Measurements from ENCODE around the gene FAM111B. TPM values are rescaled to one million over a fixed set of nuclear protein-coding genes. Genes with fewer than 3 reads are reported as not detected.
A peak's percentile ranks its signal among the peaks of the same experiment; 100 is the strongest.

Gene FAM111B
- total RNA-seq, 2 donors from 2014 or later: 2.1 TPM; not detected in 1

GRCh38 chr11:59141673-59142460 lies 34.8 kb downstream of the FAM111B start:
- H3K4me1 ChIP-seq (ENCODE audit: control insufficient read depth in 1 of 2, low read depth in 2 of 2): peaks cover 9 to 25% of the 10 kb centered on the region in 2 donors
- H3K27me3 ChIP-seq (replicated peaks; ENCODE audit: insufficient read depth): no peaks in the 10 kb centered on the region
- H3K27ac ChIP-seq: peak overlapping the region; percentile 90 to 94
- ATAC-seq (ENCODE audit: insufficient number of reproducible peaks, low FRiP score, low read depth) (no peak), DNase-seq (ENCODE audit: low spot score) (no peak)
- no peaks in the 10 kb centered on the region for H3K9me3 ChIP-seq
- peak overlapping the region; percentile 89 for H3K4me3 ChIP-seq
- no peak for TF ChIP-seq CTCF (IDR thresholded peaks at IDR 0.05)
- H3K36me3 ChIP-seq: no peaks in the 10 kb centered on the region

GRCh38 chr11:59142530-59143507 lies 35.8 kb downstream of the FAM111B start, which contains the start of gene FAM111A:
TSS of gene FAM111A (plus strand) at chr11:59142856. CDS start at chr11:59148873, 6,017 bp downstream.
- DNase-seq (ENCODE audit: low spot score) (peak; percentile 60), ATAC-seq (ENCODE audit: insufficient number of reproducible peaks, low FRiP score, low read depth) (peak; percentile 76)
- no peak for TF ChIP-seq CTCF (IDR thresholded peaks at IDR 0.05)
- H3K9me3 ChIP-seq: no peaks in the 10 kb centered on the region
- peaks cover 9 to 25% of the 10 kb centered on the region in 2 donors for H3K4me1 ChIP-seq (ENCODE audit: control insufficient read depth in 1 of 2, low read depth in 2 of 2)
- peak within 1 kb of the TSS; percentile 89 for H3K4me3 ChIP-seq
- no peaks in the 10 kb centered on the region for H3K36me3 ChIP-seq
- H3K27ac ChIP-seq: peak within 1 kb of the TSS; percentile 90 to 94
- H3K27me3 ChIP-seq (replicated peaks; ENCODE audit: insufficient read depth): no peaks in the 10 kb centered on the region

- DNase-seq (ENCODE audit: low spot score): no peak
- no peak for TF ChIP-seq CTCF (IDR thresholded peaks at IDR 0.05)
- Histone ChIP-seq H3K27me3 (replicated peaks; ENCODE audit: insufficient read depth) (no peaks in the 10 kb centered on the region), H3K36me3 (no peaks in the 10 kb centered on the region), H3K9me3 (no peaks in the 10 kb centered on the region), H3K27ac (peak overlapping the region; percentile 90 to 94), H3K4me3 (peak overlapping the region; percentile 89), H3K4me1 (ENCODE audit: control insufficient read depth in 1 of 2, low read depth in 2 of 2) (peaks cover 9 to 25% of the 10 kb centered on the region in 2 donors)
- no peak for ATAC-seq (ENCODE audit: insufficient number of reproducible peaks, low FRiP score, low read depth)
Observed at GRCh38 chr11:59144096-59144495, 37.1 kb downstream of the FAM111B start.

DNA sequence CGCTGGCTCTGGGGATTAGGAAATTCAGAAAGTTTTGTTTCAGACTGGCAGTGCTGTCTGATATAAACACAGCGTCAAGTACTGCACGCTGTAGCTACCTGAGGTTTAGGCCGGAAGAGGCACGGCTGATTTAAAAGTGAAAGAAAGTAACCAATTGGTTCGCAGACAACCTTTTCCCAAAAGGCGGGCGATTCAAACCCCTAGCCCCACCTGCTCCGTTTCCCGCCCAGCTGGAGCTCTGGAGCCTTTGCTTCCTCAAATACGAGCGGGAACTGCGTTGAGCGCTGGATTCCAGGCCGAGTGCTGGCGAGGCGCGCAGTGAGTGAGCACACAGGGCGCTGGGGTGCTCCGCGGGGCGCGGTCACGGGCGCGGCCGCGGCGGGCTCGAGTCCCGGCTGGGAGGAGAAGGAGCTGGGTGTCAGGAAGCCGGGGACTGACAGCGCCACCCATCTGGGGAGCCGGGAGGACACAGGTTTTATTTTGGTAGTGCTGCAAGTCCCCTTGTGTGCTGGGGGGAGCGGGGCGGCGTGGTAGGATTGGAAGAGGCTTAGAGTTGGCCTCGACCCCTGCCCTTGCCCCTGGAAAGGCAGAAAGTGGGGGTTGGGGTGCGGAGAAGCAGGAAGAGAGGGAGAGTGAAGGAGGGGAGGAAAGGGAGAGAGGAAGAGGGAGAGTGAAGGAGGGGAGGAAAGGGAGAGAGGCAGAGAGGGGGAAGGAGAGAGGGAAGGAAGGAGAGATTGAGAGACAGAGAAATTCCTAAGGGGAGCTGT lies 37.7 kb downstream of the FAM111B start:
- no peaks in the 10 kb centered on the region for H3K27me3 ChIP-seq (replicated peaks; ENCODE audit: insufficient read depth)

More for the DNA sequence above, 37.7 kb downstream of the FAM111B start:
- peak overlapping the region; percentile 90 to 94 for H3K27ac ChIP-seq
- no peak for TF ChIP-seq CTCF (IDR thresholded peaks at IDR 0.05)
- peak; percentile 33 for DNase-seq (ENCODE audit: low spot score)
- peak overlapping the region; percentile 89 for H3K4me3 ChIP-seq
- no peaks in the 10 kb centered on the region for H3K9me3 ChIP-seq
- peaks cover 9 to 25% of the 10 kb centered on the region in 2 donors for H3K4me1 ChIP-seq (ENCODE audit: control insufficient read depth in 1 of 2, low read depth in 2 of 2)
- ATAC-seq (ENCODE audit: insufficient number of reproducible peaks, low FRiP score, low read depth): peak; percentile 86
- H3K36me3 ChIP-seq: no peaks in the 10 kb centered on the region

All from thoracic aorta (tissue), 2 donors.